Aorta (tissue), 5 donors: ENCODE data around the gene GALNT10. TPM values are rescaled to one million over a fixed set of nuclear protein-coding genes. Genes with fewer than 3 reads are reported as not detected.
A peak's percentile ranks its signal among the peaks of the same experiment; 100 is the strongest.

Experiments
- ATAC-seq: fragments of 200-7000 bp; cut with Tn5 transposase; one replicate; pipeline ENCODE4 v1.9.1; 2022; ENCODE audit warnings: moderate library complexity; ENCODE audit not compliant: low FRiP score
- DNase-seq, 2 donors: peaks; one replicate each; pipeline ENCODE4 v3.0.0-alpha.2; 2020
- H3K27ac ChIP-seq, 2 donors: one replicate each; pipeline ENCODE4 v1.5.1; 2013; ENCODE audit warnings: low read length in 2 of 2, mild to moderate bottlenecking in 2 of 2, moderate library complexity in 2 of 2, control low read depth in 1 of 2, inconsistent platforms in 1 of 2, low read depth in 1 of 2
- H3K27me3 ChIP-seq, 2 donors: one replicate each; pipeline ENCODE4 v1.6.1; 2013; ENCODE audit warnings: control low read depth in 1 of 2, low read length in 1 of 2, mild to moderate bottlenecking in 1 of 2, moderate library complexity in 1 of 2; ENCODE audit not compliant: insufficient read depth in 2 of 2, control insufficient read depth in 1 of 2
- H3K36me3 ChIP-seq, 2 donors: one replicate each; pipeline ENCODE4 v1.6.1; 2013; ENCODE audit warnings: control low read depth in 1 of 2, low read length in 1 of 2, mild to moderate bottlenecking in 1 of 2; ENCODE audit not compliant: insufficient read depth in 2 of 2, control insufficient read depth in 1 of 2
- H3K4me1 ChIP-seq, 2 donors: one replicate each; pipeline ENCODE4 v1.6.1; 2013; ENCODE audit warnings: low read length in 2 of 2, control low read depth in 1 of 2, mild to moderate bottlenecking in 1 of 2, moderate library complexity in 1 of 2; ENCODE audit not compliant: insufficient read depth in 2 of 2, control insufficient read depth in 1 of 2
- H3K4me3 ChIP-seq, 2 donors: one replicate each; pipeline ENCODE4 v1.5.1; 2013; ENCODE audit warnings: low read length in 2 of 2, control low read depth in 1 of 2, mild to moderate bottlenecking in 1 of 2
- H3K9me3 ChIP-seq: one replicate; pipeline ENCODE4 v1.6.1; 2013; ENCODE audit warnings: mild to moderate bottlenecking, low read length; ENCODE audit not compliant: control insufficient read depth
- WGBS, 2 donors: extraction: QIAGEN DNeasy Blood & Tissue Kit; methylation state at CpG; one replicate each; pipeline ENCODE4 v1.1.7; 2013; 5-methylcytosine and 5-hydroxymethylcytosine counted together
- intact Hi-C, 2 donors: fragments of 100-400 bp; cut with DNase I; formaldehyde crosslinking; loops; one replicate each; pipeline versions ENCODE4 v1.14.2 to v1.15.0; 2022
- polyA plus RNA-seq, 2 donors: library from polyadenylated mRNA; stranded (reverse); fragments of 200-250 nt; gene quantifications; one replicate each; pipeline ENCODE4 v1.2.3, GENCODE V29; 2013
- total RNA-seq, 2 donors: library from RNA; stranded (reverse); fragmentation: NEBNext Ultra II Directional; extraction: Animal tissue kit (Norgen Biotek cat#: 25700); gene quantifications; one replicate each; pipeline ENCODE4 v1.2.1, GENCODE V29; 2021
- donor health status: healthy with polysubstance abuse.
- donor health status: Bipolar disorder and iron deficiency.
- donor health status: DM: no; HTN: no; CAD: no.
- donor health status: DM: no; HTN: no; CAD: no.
- donor health status: DM: yes; HTN: yes; CAD: no.

Gene GALNT10
- total and polyA plus RNA-seq, 4 donors: 9.1 to 44.2 (median 26.7) TPM

- no peaks in the 10 kb centered on the region for H3K4me1 ChIP-seq
- intact Hi-C loops: loop anchor here in 1 of 2 donors (10.0 kb wide), 1 partner anchor 428 kb away; no protein-coding TSS in a partner anchor
- H3K4me3 ChIP-seq: no peak overlapping the region
- 93 to 97% methylated on average over 4 of the region's 4 CpGs for WGBS, 2 donors
- no peaks in the 10 kb centered on the region for H3K9me3 ChIP-seq
- no peak for DNase-seq
- H3K36me3 ChIP-seq: no peaks in the 10 kb centered on the region
- H3K27ac ChIP-seq: no peak overlapping the region
- H3K27me3 ChIP-seq: no peaks in the 10 kb centered on the region
- ATAC-seq: no peak
These were observed 212.7 kb downstream of the GALNT10 start for GRCh38 chr5:154403234-154403633.

GRCh38 chr5:154403776-154404387 lies 213.3 kb downstream of the GALNT10 start:
- no peaks in the 10 kb centered on the region for H3K9me3 ChIP-seq
- no peak overlapping the region for H3K27ac ChIP-seq
- no peaks in the 10 kb centered on the region for H3K27me3 ChIP-seq
- H3K36me3 ChIP-seq: no peaks in the 10 kb centered on the region
- H3K4me3 ChIP-seq: no peak overlapping the region
- WGBS, 2 donors: 92 to 94% methylated on average over 8 of the region's 8 CpGs
- DNase-seq: no peak
- no peak for ATAC-seq
- H3K4me1 ChIP-seq: no peaks in the 10 kb centered on the region
- intact Hi-C loops: loop anchor here (2.0 to 10.0 kb wide), 4 partner anchors 213 to 429 kb away; partner anchors contain the start of gene GALNT10 (in 1 of the 2)

DNA sequence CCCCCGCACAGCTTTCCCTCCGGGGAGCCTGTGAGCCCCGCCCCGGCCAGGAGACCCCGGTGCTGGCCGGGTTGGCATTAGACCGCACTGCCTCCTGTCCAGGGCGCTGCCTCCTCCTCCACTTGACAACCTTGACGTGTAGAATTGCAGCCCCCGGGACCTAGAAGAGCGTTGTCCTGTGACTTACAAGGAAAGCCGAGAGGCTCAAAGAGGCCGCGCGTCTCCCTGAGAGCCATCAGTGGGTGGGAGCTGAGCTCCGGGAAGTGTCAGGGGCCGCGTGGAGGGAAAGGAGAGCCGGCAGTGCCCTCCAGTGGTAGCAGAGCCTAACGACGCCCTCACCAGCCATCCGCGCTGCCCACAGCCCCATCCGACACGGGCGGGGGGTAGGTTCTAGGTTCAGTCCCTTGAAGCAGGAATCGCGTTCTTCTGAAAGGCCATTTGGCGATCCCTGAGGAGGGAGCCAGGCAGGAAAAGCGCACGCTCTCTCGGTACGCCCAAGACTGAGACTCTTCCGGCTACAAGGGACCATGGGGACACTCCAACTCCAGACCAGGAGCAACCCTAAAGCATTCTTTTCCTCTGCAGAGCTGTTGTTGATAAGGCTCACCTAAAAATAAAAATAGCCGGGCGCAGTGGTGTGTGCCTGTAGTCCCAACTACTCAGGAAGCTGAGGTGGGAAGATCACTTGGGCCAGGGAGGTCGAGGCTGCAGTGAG lies 214.7 kb downstream of the GALNT10 start:
- intact Hi-C loops: loop anchor here (2.0 to 10.0 kb wide), 4 partner anchors 214 to 430 kb away; partner anchors contain the start of gene GALNT10 (in 1 of the 2)
- Histone ChIP-seq H3K36me3 (no peaks in the 10 kb centered on the region), H3K9me3 (no peaks in the 10 kb centered on the region), H3K27me3 (no peaks in the 10 kb centered on the region), H3K4me3 (peak overlapping the region in 1 of 2 donors; percentile 8), H3K4me1 (no peaks in the 10 kb centered on the region), H3K27ac (no peak overlapping the region)
- ATAC-seq (peak; percentile 95), DNase-seq (peak; percentile 88 to 94)
- WGBS, 2 donors: 3% methylated on average over 37 of the region's 37 CpGs

- ATAC-seq: no peak
- intact Hi-C loops: loop anchor here in 1 of 2 donors (10.0 kb wide), 1 partner anchor 431 kb away; no protein-coding TSS in a partner anchor
- H3K4me1 ChIP-seq: no peaks in the 10 kb centered on the region
These were observed 215.7 kb downstream of the GALNT10 start for GRCh38 chr5:154406231-154406630.

DNA sequence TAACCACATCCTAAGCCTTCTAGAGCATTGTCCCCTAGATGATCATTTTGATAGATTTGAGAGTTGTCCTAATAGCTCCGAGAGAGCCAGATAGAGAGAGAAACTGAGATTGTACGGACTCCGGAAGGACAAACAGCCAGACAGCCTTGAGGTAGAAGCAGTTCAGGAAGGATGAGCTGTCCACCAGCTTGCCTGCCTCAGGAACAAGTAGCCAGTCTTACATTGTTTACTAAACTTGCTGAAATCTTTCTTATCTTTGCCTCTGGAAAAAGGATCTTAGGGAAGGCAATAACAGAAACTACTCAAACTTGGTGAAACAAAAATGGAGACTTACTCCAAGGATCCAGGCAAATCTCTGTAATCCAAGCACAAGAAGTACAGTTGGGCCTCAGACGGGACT lies 216.3 kb downstream of the GALNT10 start:
- no peaks in the 10 kb centered on the region for H3K36me3 ChIP-seq
- H3K27ac ChIP-seq: no peak overlapping the region
- no peaks in the 10 kb centered on the region for H3K27me3 ChIP-seq
- H3K9me3 ChIP-seq: no peaks in the 10 kb centered on the region
- intact Hi-C loops: loop anchor here in 1 of 2 donors (10.0 kb wide), 1 partner anchor 432 kb away; no protein-coding TSS in a partner anchor
- H3K4me1 ChIP-seq: no peaks in the 10 kb centered on the region
- WGBS, 2 donors: 96 to 98% methylated on average over 4 of the region's 4 CpGs
- ATAC-seq: no peak
- no peak for DNase-seq
- H3K4me3 ChIP-seq: no peak overlapping the region

More at GRCh38 chr5:154406231-154406630, 215.7 kb downstream of the GALNT10 start:
- 94 to 95% methylated on average over 8 of the region's 8 CpGs for WGBS, 2 donors
- no peaks in the 10 kb centered on the region for H3K36me3 ChIP-seq
- DNase-seq: no peak
- H3K4me3 ChIP-seq: no peak overlapping the region
- H3K27ac ChIP-seq: no peak overlapping the region
- no peaks in the 10 kb centered on the region for H3K9me3 ChIP-seq
- no peaks in the 10 kb centered on the region for H3K27me3 ChIP-seq

DNA sequence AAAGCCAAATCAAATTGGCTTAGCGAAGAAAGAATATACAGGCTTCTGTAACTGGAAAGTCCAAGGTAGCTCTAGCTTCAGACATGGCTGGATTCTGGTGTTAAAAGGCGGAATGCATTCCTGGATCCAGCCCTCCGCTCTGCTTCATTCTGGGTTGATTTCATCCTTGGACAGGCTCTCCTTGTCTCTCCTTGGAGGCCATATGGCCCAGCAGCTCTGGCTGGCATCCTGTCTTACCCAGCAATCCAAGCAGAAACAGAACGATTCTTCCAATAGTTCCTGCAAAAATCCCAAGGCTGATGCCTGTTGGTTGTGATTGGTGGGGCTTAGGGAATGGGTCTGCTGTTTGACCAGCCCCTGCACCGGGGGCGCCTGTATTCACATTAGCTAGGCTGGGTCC lies 218.3 kb downstream of the GALNT10 start:
- 82 to 86% methylated on average over 6 of the region's 6 CpGs for WGBS, 2 donors
- H3K27ac ChIP-seq: no peak overlapping the region
- no peak overlapping the region for H3K4me3 ChIP-seq
- intact Hi-C loops: loop anchor here in 1 of 2 donors (10.0 kb wide), 1 partner anchor 434 kb away; no protein-coding TSS in a partner anchor
- no peaks in the 10 kb centered on the region for H3K36me3 ChIP-seq
- no peaks in the 10 kb centered on the region for H3K27me3 ChIP-seq
- DNase-seq (no peak), ATAC-seq (no peak)
- H3K9me3 ChIP-seq: no peaks in the 10 kb centered on the region
- no peaks in the 10 kb centered on the region for H3K4me1 ChIP-seq

GRCh38 chr5:154409230-154409840 lies 218.8 kb downstream of the GALNT10 start:
- intact Hi-C loops: loop anchor here in 1 of 2 donors (10.0 kb wide), 1 partner anchor 435 kb away; no protein-coding TSS in a partner anchor
- H3K36me3 ChIP-seq: no peaks in the 10 kb centered on the region
- no peaks in the 10 kb centered on the region for H3K9me3 ChIP-seq
- ATAC-seq (no peak), DNase-seq (no peak)
- 93 to 95% methylated on average over 15 of the region's 15 CpGs for WGBS, 2 donors
- no peaks in the 10 kb centered on the region for H3K27me3 ChIP-seq
- H3K27ac ChIP-seq: no peak overlapping the region
- no peak overlapping the region for H3K4me3 ChIP-seq
- no peaks in the 10 kb centered on the region for H3K4me1 ChIP-seq

DNA sequence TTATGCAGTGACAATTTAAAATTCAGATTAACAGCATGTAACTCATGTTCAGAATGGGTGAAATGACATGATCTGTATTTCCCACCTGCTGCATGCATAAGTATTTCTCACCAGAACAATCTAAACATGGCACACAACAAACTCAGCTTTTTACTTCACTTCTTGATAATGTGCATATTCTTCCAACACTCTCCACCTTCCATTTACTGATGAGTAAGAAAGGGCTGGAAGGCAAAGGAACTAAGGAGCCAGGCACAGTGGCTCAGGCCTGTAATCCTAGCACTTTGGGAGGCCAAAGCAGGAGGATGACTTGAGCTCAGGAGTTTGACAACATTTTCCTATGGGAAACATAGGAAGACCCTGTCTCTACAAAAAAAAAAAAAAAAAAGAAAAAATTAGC lies 219.5 kb downstream of the GALNT10 start:
- intact Hi-C loops: no loop called here
- H3K36me3 ChIP-seq: no peaks in the 10 kb centered on the region
- ATAC-seq (no peak), DNase-seq (no peak)
- H3K27ac ChIP-seq: no peak overlapping the region
- H3K4me1 ChIP-seq: no peaks in the 10 kb centered on the region
- no peak overlapping the region for H3K4me3 ChIP-seq
- no peaks in the 10 kb centered on the region for H3K9me3 ChIP-seq
- no peaks in the 10 kb centered on the region for H3K27me3 ChIP-seq
